Activated CD8-positive, alpha-beta memory T cell treated with anti-CD3 and anti-CD28 coated beads, Interleukin-2, amount 50 U/mL, for 24 hours (primary cell): Measurements from ENCODE around the gene STXBP5.

Source experiments
- DNase-seq: peaks from one replicate; pipeline ENCODE4 v3.0.0-alpha.2; 2020; ENCODE audit errors: extremely low read depth

STXBP5 gene

DNA sequence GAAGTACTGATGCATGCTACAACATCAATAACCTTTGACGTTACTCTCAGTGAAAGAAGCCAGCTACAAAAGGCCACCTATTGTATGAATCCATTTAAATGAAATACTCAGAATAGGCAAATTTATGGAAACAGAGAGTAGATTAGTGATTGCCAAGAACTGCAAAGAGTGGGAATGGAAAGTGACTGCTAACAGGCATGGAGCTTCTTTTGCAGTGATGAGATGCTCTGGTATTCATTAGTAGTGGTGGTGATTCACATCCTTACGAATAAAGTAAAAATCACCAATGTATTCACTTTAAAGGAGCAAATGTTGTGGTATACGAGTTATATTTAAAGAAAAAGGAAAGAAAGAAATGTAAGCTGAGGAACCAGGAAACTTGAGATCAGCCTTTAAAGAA, 177.5 kb downstream of the STXBP5 start:
- DNase-seq = no peak

DNA sequence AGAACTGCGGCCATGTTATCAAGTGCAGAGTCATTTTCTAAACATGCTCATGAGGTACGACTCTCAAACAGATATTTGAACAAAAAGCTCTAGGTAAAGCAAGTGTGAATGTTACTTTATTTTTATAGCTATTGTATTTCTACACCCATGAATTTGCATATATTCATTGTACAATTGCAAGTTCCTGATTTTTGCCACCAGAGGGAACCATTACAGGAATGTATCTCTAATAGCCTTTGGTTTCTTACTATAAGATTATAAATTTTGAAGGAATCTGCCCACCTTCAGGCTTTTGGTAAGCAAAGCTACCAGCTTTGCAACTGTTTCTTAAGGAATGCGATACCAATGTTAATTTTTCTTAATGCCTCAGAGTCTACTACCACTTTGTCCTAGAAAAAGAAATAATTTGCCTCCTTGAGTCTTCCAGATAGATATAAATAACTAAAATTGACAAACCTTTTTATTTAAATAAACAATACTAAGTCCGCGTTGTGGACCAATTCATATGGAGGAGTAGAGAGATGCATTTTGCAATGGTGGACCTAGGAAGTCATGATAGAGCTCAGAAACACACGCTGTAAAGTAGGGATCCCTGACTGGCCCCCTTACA, 178.8 kb downstream of the STXBP5 start:
- DNase-seq = no peak

DNA sequence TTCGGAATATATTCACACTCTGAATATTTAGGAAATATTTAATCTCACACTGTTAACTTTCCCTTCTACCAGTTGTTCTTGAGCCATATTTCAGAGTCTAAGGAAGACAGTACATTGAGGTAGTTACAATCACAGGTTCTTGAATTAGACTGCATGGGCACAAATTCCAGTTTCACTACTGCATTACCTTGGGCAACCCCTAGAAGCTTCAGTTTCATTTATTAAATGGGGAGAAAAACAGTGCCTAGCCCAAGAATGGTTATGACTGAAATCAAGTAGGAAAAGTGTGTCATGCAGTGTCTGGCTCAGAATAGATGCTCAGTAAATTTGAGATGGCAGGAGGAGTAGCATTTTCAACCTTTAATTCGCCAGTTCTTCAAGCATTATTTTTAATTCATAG, 179.8 kb downstream of the STXBP5 start:
- no peak for DNase-seq

DNA sequence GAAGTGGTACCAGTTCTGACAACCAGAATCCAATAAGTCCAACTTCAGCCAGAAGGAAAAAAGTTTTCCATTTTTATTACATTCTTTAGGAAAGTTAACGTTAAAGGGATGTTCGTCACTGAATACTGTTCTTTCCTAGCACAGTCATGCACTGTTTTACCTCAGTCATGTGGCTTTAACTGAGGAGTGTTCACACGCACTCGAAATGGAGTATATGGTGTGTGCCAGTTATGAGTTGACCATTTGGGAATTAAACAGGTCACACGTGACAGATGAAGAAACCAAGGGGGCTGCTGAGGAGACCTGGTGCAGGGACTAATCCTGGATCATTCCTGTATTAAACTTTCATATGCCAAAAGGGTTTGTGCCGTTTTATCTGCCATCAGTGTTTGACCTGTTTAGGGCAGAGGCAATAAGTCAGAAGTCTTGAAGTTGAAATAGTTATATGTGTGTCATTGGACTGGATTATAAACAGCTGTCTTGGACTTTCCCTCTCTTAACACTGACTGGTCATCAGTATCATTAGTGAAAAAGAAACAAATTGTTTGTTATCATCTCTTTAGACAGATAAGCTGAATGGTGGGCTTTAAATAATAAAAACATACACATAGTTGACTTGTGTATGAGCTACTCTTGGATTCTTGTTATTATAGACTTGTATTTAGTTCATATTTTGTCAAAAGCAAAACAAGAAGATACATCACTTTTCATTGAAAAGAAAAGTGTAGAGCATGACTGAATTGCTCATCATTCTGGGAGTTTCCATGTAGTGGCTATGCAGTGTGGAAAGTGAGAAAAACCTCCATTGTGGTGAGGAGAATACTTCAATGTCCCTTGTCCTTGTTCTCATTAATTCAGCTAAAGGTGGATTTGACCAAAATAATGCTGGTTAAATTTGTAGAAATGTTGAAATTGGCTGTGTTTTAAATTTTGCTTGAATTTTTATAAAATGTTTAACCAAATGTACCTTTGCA, 180.8 kb downstream of the STXBP5 start:
- DNase-seq = no peak

- DNase-seq = no peak
These were observed 185.2 kb downstream of the STXBP5 start for GRCh38 chr6:147389463-147389862.

DNA sequence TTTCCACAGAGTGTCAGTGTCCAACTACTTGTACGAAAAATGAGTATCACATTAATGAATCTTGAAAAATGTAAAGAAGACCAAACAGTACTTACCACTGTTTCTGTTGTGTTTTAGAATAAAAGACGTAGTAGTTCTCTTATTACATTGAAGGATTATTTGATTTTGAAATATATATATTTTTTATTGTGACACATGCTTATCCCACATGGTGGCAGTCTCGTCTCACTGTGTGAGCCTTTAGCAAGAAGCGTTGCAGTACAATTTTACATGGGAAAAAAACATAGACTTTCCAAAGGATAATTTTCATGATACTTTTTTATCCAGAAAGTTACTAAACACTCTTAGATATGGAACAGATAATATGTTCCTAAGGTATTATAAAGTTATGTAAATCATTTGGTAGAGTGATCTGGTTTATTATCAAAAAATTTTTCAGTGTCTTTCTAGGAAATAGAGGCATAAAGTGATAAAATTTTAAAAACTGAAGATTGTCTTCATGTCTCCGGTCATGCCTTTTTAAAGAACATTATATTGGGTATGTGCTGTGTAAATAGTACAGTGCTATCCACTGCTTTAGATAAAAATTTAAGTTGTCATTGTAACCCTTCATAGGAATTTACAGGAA, 186.8 kb downstream of the STXBP5 start:
- no peak for DNase-seq

DNA sequence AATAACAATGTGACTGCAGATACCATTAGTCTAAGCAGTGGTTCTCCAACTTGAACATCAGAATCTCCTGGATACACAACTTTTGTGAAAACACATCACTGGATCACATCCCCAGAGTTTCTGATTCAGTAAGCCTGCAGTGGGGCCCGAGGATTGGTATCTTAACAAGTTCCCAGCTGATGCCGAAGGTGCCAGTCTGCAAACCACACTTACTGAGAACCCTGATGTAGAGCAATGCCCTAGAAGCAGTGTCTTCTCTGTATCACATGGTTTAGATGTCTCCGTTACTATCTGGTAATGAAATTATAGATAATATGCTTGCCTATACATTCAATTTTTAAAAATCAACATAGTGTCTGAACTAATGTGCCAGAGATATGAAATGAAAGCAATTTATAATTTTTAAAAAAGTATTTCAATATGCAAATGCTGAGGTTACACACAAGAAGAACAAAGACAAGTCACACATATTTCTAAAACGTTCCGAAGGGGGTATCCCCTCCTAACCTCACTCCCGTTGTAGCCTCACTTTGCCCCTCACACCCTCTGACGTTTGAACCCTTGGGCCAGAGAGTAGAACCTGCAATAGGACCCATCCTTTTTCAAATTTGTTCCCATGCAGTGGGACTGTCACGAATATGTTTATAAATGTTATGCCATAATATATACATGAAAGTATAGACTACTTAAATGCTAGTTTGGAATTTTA, 188.9 kb downstream of the STXBP5 start:
- DNase-seq = no peak

GRCh38 chr6:147395158-147395557, 190.9 kb downstream of the STXBP5 start:
- DNase-seq = no peak

GRCh38 chr6:147397306-147397705, 193.1 kb downstream of the STXBP5 start:
- DNase-seq = no peak

GRCh38 chr6:147400968-147401367, 196.8 kb downstream of the STXBP5 start:
- no peak for DNase-seq

GRCh38 chr6:147401779-147402178, 197.6 kb downstream of the STXBP5 start:
- DNase-seq = no peak

GRCh38 chr6:147406783-147407182, 202.6 kb downstream of the STXBP5 start:
- no peak for DNase-seq

GRCh38 chr6:147407571-147407970, 203.4 kb downstream of the STXBP5 start:
- no peak for DNase-seq

DNA sequence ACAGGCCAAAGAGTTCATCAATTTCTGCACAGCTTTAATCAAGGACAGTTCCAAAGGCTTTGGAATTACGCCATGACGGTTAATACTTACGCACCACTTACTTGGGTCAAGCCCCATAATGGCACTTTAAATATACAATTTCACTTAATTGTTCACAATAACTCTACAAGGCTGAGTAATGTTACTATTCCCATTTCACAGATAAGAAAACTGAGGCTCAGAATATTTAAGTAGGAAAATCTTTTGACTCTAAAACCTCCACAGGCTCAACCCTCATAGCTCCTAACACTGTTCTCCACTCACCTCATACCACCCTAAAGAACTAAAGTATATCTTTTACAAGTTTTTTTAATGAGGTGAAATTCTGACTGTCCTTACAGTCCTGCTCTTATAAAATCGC, 212.4 kb downstream of the STXBP5 start:
- no peak for DNase-seq

DNA sequence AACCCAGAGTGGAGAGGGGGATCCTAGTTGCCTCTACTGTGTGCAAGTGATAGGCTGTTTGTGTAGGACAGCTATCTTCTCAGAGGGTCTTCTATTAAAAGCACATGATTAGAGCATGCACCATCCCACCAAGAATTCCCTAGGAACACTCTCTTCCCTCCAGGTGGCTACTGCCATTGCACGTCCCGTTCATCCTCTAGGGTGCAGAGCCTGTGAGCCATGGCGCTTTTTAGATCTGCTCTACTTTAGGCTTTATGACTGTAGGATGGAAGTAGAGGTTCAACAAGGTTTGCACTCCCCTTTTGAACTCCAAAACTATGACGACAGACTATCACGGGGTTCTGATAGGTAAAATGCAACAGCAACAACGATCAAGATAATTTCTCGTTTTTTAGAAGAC, 213.7 kb downstream of the STXBP5 start:
- DNase-seq = no peak

GRCh38 chr6:147418523-147418922, 214.3 kb downstream of the STXBP5 start:
- DNase-seq = no peak

- DNase-seq = no peak
These were observed 217.7 kb downstream of the STXBP5 start for GRCh38 chr6:147421903-147422302.

DNA sequence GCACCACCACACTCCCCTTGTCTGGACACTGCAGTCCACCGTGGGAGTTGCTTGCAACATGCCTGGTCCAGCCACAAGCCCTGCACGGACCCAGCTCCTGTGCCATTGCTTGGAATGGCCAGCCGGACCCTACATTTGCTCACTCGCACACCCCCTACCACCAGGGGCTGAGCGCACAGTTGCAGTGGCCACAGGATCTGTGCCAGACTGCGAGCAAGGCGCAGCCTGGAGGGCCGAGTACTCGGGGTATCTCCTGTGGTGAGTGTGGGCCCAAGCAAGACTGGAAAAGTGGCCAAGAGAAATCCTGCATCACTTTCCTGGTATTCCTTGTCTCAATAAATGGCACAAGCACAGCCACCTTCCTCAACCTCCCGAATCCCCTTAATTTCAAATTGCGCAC, 218.9 kb downstream of the STXBP5 start:
- DNase-seq = no peak

DNA sequence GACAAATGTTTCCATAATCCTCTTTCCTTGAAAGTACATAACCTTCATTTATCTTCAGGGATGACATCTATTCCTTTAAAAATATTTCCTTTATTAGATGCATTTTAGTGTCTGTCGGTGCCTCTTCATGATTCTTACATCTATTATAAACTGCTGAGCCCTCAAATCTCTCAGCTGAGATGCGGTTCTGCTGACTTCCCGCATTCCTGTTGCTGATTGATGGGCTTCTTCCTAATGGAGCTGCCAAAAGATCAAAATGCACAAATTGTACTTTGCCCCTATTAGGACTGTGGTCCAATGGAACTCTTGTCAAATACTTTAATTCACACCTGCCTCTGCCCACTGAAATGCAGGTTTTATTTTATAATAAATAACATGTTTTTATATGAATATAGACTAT, 225.6 kb downstream of the STXBP5 start:
- DNase-seq = no peak

DNA sequence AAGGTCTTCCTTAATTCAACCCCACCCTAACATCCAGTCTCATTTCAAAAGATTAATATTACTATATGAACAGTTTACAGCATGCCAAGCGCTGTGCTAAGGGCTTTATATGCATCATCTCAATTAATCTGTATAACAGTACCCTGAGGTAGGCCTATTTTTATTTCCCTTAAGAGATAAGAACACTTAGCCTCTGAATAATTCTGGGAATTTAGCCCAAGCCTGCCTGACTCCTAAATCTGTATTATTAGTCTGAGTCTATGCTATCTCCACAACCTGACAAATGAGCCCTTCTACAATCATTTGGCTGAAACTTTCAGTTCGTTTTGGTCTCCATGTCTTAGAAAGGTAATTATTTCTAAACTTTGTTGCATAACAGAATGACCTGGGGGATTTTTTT, 226.6 kb downstream of the STXBP5 start:
- DNase-seq = no peak

- DNase-seq = no peak
These were observed 229.9 kb downstream of the STXBP5 start for GRCh38 chr6:147434076-147434475.

- no peak for DNase-seq
These were observed 230.3 kb downstream of the STXBP5 start for GRCh38 chr6:147434516-147434915.
